ENCODE results near the gene ZDHHC14.

ZDHHC14 gene

DNA sequence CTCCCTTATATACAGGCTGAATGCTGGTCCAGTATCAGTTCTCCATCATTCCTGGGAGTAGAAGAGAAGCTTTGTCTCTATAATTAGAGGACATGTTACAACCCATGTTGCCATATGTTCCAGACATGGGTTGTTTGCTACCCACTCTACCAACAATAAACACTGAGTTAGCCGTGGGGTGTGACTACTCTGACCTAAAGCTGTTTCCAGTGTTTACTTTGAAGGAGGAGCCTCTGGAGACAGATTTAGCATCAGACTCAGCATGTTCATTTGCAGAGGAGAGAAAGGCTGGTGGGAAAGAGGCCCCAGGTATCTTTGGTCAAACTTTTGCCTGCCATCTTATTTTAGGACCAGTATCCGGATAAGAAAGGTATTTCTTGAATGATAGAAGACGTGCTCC lies 284.2 kb downstream of the ZDHHC14 start:
- H3K27me3 ChIP-seq (ENCODE audit: insufficient read depth, low read depth, severe bottlenecking) = no peaks in the 10 kb centered on the region
- no peaks in the 10 kb centered on the region for H3K36me3 ChIP-seq
- TF ChIP-seq, protein P1, sequence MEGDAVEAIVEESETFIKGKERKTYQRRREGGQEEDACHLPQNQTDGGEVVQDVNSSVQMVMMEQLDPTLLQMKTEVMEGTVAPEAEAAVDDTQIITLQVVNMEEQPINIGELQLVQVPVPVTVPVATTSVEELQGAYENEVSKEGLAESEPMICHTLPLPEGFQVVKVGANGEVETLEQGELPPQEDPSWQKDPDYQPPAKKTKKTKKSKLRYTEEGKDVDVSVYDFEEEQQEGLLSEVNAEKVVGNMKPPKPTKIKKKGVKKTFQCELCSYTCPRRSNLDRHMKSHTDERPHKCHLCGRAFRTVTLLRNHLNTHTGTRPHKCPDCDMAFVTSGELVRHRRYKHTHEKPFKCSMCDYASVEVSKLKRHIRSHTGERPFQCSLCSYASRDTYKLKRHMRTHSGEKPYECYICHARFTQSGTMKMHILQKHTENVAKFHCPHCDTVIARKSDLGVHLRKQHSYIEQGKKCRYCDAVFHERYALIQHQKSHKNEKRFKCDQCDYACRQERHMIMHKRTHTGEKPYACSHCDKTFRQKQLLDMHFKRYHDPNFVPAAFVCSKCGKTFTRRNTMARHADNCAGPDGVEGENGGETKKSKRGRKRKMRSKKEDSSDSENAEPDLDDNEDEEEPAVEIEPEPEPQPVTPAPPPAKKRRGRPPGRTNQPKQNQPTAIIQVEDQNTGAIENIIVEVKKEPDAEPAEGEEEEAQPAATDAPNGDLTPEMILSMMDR (IDR thresholded peaks at IDR 0.05; ENCODE audit: low read depth, low read length) = no peak
- no peak for DNase-seq
- H3K27ac ChIP-seq = no peak overlapping the region
- H3K4me3 ChIP-seq (ENCODE audit: low read depth, low read length) = no peak overlapping the region
- no peaks in the 10 kb centered on the region for H3K9me3 ChIP-seq (ENCODE audit: severe bottlenecking)

DNA sequence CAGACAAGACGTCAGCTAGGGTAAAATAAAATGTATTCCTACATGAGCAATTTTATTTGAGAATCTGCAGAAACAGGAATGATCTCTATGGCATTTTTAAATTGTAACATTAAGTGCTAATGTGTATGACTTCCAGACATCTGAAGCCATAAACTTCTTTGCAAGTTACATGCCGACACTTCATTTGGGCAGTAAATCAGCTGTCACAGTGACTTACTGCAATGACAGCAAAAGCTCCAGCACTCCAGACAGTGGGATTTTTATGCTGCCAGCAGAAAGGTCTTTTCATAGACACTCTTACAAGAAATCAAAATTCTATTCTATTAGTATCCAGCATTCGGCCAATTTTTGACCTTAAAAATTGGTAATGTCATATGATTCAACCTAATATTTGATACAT lies 285.7 kb downstream of the ZDHHC14 start:
- Histone ChIP-seq H3K4me3 (ENCODE audit: low read depth, low read length) (no peak overlapping the region), H3K27me3 (ENCODE audit: insufficient read depth, low read depth, severe bottlenecking) (no peaks in the 10 kb centered on the region), H3K9me3 (ENCODE audit: severe bottlenecking) (no peaks in the 10 kb centered on the region), H3K36me3 (no peaks in the 10 kb centered on the region), H3K27ac (no peak overlapping the region)
- TF ChIP-seq, protein P1 (IDR thresholded peaks at IDR 0.05; ENCODE audit: low read depth, low read length) = no peak
- no peak for DNase-seq

DNA sequence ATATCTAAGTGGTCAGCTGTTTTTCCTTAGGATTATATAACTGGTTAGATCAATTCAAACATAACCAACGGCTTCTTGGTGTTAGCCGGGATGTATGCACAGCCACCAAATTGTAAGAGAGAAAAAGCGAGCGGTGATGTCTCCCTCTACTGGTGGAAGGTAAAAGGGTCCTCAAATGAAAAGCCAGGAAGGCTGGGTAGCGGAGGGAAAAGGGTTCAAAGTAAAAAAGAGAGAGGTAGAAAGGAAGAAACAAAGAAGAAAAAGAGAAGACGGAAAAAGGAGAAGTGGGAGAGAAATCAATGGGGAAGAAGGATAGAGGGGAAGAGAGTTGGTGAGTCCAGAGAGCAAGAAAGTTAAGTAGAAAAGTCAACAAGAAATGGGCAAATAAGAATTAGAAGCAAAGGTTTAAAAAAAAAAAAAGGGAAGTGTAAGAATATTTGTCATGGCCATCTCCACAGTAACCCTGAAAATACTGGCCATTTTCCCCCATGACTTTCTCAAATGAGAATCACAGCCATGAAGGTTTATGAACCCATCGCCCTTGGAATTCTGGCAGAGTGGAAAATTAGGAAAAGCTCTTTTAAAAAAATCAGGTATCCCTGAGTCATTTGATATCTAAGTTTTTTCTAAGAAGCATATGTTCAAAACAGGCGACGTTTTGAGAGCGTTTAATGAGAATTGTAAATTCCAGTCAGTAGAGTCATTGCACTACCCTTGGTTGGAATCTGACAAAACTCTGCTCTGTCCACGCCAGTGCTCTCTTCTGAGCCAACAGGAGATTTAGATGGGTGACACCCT lies 286.4 kb downstream of the ZDHHC14 start:
- no peak overlapping the region for H3K4me3 ChIP-seq (ENCODE audit: low read depth, low read length)
- H3K27me3 ChIP-seq (ENCODE audit: insufficient read depth, low read depth, severe bottlenecking) = no peaks in the 10 kb centered on the region
- peak; percentile 52 for DNase-seq
- H3K36me3 ChIP-seq = no peaks in the 10 kb centered on the region
- no peak overlapping the region for H3K27ac ChIP-seq
- TF ChIP-seq, protein P1 (IDR thresholded peaks at IDR 0.05; ENCODE audit: low read depth, low read length) = peak; percentile 68
- no peaks in the 10 kb centered on the region for H3K9me3 ChIP-seq (ENCODE audit: severe bottlenecking)

DNA sequence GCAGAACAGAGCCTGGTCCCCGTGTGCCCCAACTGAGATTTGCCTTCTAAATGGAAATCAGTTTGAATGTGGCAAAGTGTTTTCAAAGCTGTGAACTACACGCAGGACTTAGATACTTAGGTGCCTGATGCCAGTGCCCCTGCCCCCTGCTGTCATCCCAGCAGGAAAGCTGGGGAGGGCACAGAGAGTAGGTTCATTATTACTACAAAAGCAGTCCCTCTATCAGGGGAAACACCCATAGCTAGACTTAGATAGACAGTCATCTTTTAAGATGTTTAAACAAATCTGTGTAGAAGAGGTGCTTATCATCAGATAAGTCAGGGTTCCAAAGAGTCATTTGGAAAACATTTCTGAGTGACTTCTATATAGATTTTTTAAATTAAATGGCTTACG lies 287.0 kb downstream of the ZDHHC14 start:
- H3K27ac ChIP-seq = no peak overlapping the region
- no peak overlapping the region for H3K4me3 ChIP-seq (ENCODE audit: low read depth, low read length)
- TF ChIP-seq, protein P1 (IDR thresholded peaks at IDR 0.05; ENCODE audit: low read depth, low read length) = no peak

DNA sequence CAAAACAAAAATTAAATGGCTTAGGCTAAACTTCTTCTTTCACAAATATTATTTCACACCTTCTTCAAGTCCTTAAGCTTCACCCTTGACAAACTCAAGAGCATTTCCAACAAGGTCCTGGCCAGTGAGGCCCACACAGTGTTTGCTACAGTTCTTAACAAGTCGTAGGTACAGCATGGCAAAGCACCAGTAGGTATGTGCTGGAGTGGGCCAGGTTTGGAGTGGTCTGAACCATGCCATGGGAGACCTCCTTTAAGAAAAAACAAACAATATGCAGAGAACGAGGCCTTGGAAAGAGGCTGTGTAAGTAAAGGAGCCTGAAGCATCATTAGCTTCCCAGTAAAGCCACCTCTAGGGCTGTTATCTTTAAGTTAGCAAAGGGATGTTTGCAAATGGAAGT lies 287.7 kb downstream of the ZDHHC14 start:
- Histone ChIP-seq H3K9me3 (ENCODE audit: severe bottlenecking) (no peaks in the 10 kb centered on the region), H3K36me3 (no peaks in the 10 kb centered on the region), H3K27ac (no peak overlapping the region), H3K27me3 (ENCODE audit: insufficient read depth, low read depth, severe bottlenecking) (no peaks in the 10 kb centered on the region), H3K4me3 (ENCODE audit: low read depth, low read length) (no peak overlapping the region)
- TF ChIP-seq, protein P1 (IDR thresholded peaks at IDR 0.05; ENCODE audit: low read depth, low read length) = no peak
- no peak for DNase-seq

More for the DNA sequence above, 287.0 kb downstream of the ZDHHC14 start:
- no peaks in the 10 kb centered on the region for H3K27me3 ChIP-seq (ENCODE audit: insufficient read depth, low read depth, severe bottlenecking)
- no peaks in the 10 kb centered on the region for H3K9me3 ChIP-seq (ENCODE audit: severe bottlenecking)
- no peaks in the 10 kb centered on the region for H3K36me3 ChIP-seq
- no peak for DNase-seq

DNA sequence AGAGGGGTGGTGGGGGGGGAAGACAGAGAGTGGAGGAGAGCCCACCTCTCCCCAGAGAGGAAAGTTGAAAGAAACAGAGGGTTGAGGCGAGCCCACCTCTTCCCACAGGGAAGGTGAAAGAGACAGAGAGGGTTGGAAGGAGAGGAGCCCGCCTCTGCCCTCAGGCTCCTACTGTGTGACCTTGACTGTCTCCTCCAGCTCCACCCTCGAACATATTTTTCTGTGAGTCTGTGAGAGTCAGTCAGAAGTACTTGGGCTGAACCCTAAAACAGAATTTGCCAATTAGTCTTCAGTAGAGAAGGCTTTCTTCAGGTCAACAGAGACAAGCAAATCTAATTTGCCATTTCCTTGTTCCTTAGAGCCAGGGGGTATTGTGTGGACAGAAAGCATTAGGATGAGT lies 288.3 kb downstream of the ZDHHC14 start:
- H3K4me3 ChIP-seq (ENCODE audit: low read depth, low read length) = no peak overlapping the region
- H3K27me3 ChIP-seq (ENCODE audit: insufficient read depth, low read depth, severe bottlenecking) = no peaks in the 10 kb centered on the region
- no peaks in the 10 kb centered on the region for H3K36me3 ChIP-seq
- TF ChIP-seq, protein P1 (IDR thresholded peaks at IDR 0.05; ENCODE audit: low read depth, low read length) = no peak
- DNase-seq = no peak
- H3K27ac ChIP-seq = no peak overlapping the region
- no peaks in the 10 kb centered on the region for H3K9me3 ChIP-seq (ENCODE audit: severe bottlenecking)
